ENCODE results near the gene VMAC.

The VMAC gene

GRCh38 chr19:5952193-5953029, 47.7 kb downstream of the VMAC start:
- intact Hi-C loops (cut with micrococcal nuclease), result no loop called here
- Mint-ChIP-seq H3K27me3 (no peaks in the 10 kb centered on the region), H3K27ac (peak overlapping the region; percentile 91), H3K4me3 (peak overlapping the region; percentile 72), H3K9me3 (no peaks in the 10 kb centered on the region), H3K36me3 (ENCODE audit: low read depth) (peaks cover 47% of the 10 kb centered on the region), H3K4me1 (ENCODE audit: low read depth) (peaks cover 98% of the 10 kb centered on the region)

DNA sequence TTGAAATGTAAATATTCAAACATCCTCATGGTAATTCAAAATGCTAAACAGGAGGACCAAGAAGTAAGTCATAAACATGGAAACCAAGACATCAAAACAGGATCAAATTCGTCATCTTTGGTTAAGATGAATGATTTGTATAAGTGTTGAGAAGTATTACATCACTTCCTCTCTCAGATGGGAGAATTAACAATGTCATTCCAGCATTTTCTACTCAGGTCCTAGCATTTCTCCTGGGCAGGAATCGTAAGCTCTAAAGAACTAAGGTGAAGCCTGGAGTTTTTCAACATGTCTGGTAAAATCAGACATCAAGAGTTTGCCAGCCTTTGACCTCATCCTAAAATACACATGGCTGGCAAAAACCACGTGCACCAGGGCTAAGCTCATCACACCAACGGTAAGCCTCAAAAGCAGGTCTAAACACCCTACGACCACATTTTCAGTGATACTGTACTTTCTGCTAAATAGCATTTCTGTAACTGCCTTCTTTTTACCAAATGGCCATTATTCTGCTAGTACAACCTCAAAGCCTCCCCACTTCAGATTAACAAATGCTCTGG, 48.4 kb downstream of the VMAC start:
- intact Hi-C loops (cut with micrococcal nuclease), result no loop called here
- Mint-ChIP-seq H3K4me1 (ENCODE audit: low read depth) (peaks cover 98% of the 10 kb centered on the region), H3K36me3 (ENCODE audit: low read depth) (peaks cover 47% of the 10 kb centered on the region), H3K9me3 (no peaks in the 10 kb centered on the region), H3K27ac (peak overlapping the region; percentile 91), H3K4me3 (no peak overlapping the region), H3K27me3 (no peaks in the 10 kb centered on the region)

GRCh38 chr19:5953680-5954213, 49.1 kb downstream of the VMAC start:
- intact Hi-C loops (cut with micrococcal nuclease), result no loop called here
- Mint-ChIP-seq H3K36me3 (ENCODE audit: low read depth) (peaks cover 52% of the 10 kb centered on the region), H3K27me3 (no peaks in the 10 kb centered on the region), H3K9me3 (no peaks in the 10 kb centered on the region), H3K4me3 (peak overlapping the region; percentile 58), H3K4me1 (ENCODE audit: low read depth) (peaks cover 96% of the 10 kb centered on the region), H3K27ac (peak overlapping the region; percentile 91)

DNA sequence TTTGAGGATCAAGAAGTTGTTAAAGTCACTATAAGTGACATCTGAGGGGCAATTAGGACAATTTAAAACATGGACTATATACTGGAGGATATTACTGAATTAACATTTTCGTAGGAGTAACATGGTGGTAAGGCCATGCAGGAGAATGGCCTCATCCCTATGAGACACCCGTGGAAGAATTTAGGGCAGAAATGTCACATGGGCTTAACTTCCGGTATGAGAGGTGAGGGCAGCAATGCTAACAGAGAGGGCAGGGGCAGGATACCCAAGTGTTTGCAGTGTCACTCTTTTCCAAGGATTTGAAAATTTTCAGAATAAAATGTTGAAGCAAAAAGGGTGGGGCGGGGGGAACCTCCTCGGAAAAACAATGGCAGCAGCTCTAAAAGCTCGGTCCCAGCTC, 49.6 kb downstream of the VMAC start:
- Mint-ChIP-seq H3K36me3 (ENCODE audit: low read depth) (peaks cover 52% of the 10 kb centered on the region), H3K27ac (peak overlapping the region; percentile 91), H3K27me3 (no peaks in the 10 kb centered on the region), H3K4me3 (peak overlapping the region; percentile 58), H3K9me3 (no peaks in the 10 kb centered on the region), H3K4me1 (ENCODE audit: low read depth) (peaks cover 96% of the 10 kb centered on the region)
- intact Hi-C loops (cut with micrococcal nuclease), result no loop called here

DNA sequence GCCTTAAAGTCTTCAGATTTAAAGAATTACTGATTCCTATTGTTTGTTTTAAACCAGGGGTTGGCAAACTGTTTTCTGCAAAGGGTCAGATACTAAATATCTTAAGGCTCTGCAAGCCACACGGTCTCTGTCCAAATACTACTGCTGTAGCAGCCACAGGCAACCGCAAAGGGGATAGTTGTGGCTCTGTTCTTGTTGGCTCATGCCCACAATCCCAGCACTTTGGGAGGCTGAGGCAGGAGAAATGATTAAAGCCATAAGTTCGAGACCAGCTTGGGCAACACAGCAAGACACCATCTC, 50.9 kb downstream of the VMAC start:
- Mint-ChIP-seq H3K27me3 (no peaks in the 10 kb centered on the region), H3K4me3 (no peak overlapping the region), H3K27ac (no peak overlapping the region), H3K9me3 (no peaks in the 10 kb centered on the region), H3K36me3 (ENCODE audit: low read depth) (peaks cover 43% of the 10 kb centered on the region), H3K4me1 (ENCODE audit: low read depth) (peaks cover 94% of the 10 kb centered on the region)
- intact Hi-C loops (cut with micrococcal nuclease), result no loop called here

- peak overlapping the region; percentile 63 for H3K27ac Mint-ChIP-seq
- H3K9me3 Mint-ChIP-seq, result no peaks in the 10 kb centered on the region
- H3K4me1 Mint-ChIP-seq (ENCODE audit: low read depth), result peaks cover 94% of the 10 kb centered on the region
- intact Hi-C loops (cut with micrococcal nuclease), result no loop called here
- no peak overlapping the region for H3K4me3 Mint-ChIP-seq
- H3K27me3 Mint-ChIP-seq, result no peaks in the 10 kb centered on the region
- peaks cover 40% of the 10 kb centered on the region for H3K36me3 Mint-ChIP-seq (ENCODE audit: low read depth)
Observed at GRCh38 chr19:5956323-5956722, 51.7 kb downstream of the VMAC start.

- intact Hi-C loops (cut with micrococcal nuclease), result no loop called here
- peaks cover 40% of the 10 kb centered on the region for H3K36me3 Mint-ChIP-seq (ENCODE audit: low read depth)
- no peaks in the 10 kb centered on the region for H3K27me3 Mint-ChIP-seq
- H3K9me3 Mint-ChIP-seq, result no peaks in the 10 kb centered on the region
- no peak overlapping the region for H3K4me3 Mint-ChIP-seq
- peak overlapping the region; percentile 63 for H3K27ac Mint-ChIP-seq
- peaks cover 94% of the 10 kb centered on the region for H3K4me1 Mint-ChIP-seq (ENCODE audit: low read depth)
Observed at GRCh38 chr19:5956728-5957127, 52.1 kb downstream of the VMAC start.

DNA sequence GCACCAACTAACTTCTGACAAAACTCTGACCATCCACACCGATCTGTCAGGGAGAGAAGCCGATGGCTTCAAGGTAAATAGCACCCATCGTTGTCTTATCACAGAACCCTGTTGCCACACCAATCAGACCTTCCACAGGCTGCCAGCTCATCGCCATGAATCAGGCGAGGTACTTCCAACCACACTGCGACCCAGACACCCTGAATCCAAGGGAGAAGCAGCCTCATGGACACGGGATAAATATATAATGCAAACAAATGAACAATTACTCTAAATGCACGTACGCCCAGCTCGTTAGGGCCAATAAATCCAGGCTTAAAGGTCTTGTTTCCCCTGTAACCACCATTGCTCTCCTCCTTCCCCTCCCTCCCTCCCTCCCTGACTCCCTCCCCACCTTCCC, 52.5 kb downstream of the VMAC start:
- Mint-ChIP-seq H3K27me3 (no peaks in the 10 kb centered on the region), H3K4me3 (no peak overlapping the region), H3K4me1 (ENCODE audit: low read depth) (peaks cover 94% of the 10 kb centered on the region), H3K27ac (peak overlapping the region; percentile 63), H3K36me3 (ENCODE audit: low read depth) (peaks cover 40% of the 10 kb centered on the region), H3K9me3 (no peaks in the 10 kb centered on the region)
- intact Hi-C loops (cut with micrococcal nuclease), result no loop called here

DNA sequence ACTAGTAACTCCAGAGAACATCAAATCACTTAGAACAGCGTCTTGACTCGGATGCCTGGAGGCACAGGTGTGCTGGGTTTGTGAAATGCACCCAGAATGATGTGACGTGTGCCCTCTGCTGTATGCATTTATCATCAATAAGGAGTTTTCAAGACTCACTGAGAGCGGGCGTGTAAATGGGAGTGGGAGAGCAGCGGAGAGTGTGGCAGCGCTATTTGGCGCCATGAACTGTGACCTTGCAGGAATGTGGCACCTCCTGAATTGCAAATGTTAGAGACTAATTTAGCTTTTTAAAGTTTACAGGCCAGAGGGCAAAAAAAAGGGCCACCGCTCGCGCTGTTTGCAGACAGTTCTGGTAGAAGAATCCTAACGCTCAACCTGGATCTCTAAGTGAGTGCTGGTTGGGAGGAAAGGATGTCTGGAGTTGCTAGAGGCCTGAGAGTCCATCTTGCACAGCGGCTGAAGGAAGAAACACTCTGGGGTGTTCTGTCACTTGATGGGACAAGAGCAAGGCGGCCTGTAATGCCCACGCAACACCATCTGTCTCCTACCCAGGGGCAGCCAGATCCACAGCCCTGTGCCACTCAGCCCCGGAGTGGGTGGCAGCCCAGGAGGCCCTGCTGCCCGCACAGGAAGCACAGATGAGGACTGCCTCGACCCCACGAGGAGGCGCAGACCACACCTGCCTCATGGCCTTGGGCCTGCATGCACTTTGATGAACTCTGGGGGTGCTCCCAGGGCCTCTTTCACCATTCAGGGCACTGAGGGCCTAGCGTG, 53.6 kb downstream of the VMAC start:
- Mint-ChIP-seq H3K27ac (no peak overlapping the region), H3K27me3 (no peaks in the 10 kb centered on the region), H3K9me3 (no peaks in the 10 kb centered on the region), H3K4me1 (ENCODE audit: low read depth) (peaks cover 94% of the 10 kb centered on the region), H3K4me3 (no peak overlapping the region), H3K36me3 (ENCODE audit: low read depth) (peaks cover 40% of the 10 kb centered on the region)
- intact Hi-C loops (cut with micrococcal nuclease), result no loop called here

GRCh38 chr19:5958851-5959122, 54.1 kb downstream of the VMAC start:
- Mint-ChIP-seq H3K27ac (peak overlapping the region; percentile 95), H3K36me3 (ENCODE audit: low read depth) (peaks cover 42% of the 10 kb centered on the region), H3K9me3 (no peaks in the 10 kb centered on the region), H3K27me3 (no peaks in the 10 kb centered on the region), H3K4me1 (ENCODE audit: low read depth) (peaks cover 94% of the 10 kb centered on the region), H3K4me3 (no peak overlapping the region)
- intact Hi-C loops (cut with micrococcal nuclease), result no loop called here

DNA sequence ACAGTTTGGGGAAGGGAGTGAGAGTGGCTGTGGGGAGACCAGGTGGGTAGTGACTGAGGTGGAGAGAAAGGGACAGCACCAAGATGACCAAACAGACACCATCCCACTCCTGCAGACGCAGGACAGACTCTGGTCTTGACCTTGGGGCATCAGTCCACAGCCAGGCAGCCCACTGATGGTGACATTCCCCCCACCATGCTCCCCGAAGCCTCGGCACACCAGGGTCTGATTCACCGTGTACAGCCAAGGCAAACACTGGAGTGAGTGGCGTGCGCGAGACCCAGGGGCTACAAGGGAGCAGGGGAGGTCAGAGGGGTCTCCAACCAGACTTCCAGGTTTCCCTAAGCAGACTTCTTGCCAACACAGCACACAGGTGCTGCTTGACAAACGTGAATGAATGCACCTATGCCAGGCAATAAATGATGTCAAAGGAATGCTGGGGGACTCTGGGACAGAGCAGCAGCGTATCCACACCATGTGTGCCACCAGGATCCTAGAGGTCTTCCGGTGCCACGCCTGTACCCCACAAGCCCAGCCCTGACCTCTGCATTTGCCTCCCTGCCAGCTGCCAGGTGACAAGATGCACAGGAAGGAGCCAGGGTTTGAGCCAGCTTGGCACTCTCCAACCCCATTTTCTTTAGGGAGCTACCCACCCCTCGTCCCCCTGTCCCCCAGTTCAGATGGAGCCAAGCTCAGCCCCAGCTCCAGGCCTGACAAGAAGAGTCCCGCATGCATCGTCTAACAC, 54.8 kb downstream of the VMAC start:
- Mint-ChIP-seq H3K4me3 (no peak overlapping the region), H3K4me1 (ENCODE audit: low read depth) (peaks cover 94% of the 10 kb centered on the region), H3K36me3 (ENCODE audit: low read depth) (peaks cover 42% of the 10 kb centered on the region), H3K9me3 (no peaks in the 10 kb centered on the region), H3K27ac (peak overlapping the region; percentile 95), H3K27me3 (no peaks in the 10 kb centered on the region)
- intact Hi-C loops (cut with micrococcal nuclease), result no loop called here

Measured in dendritic cell treated with granulocyte-macrophage colony-stimulating factor and Interleukin-4, amounts not matched to agents 40 ng/mL and 50 ng/mL, for 4 days (primary cell).